Spleen (tissue), 11 donors: ENCODE results near the gene PLCB1. TPM values are rescaled to one million over a fixed set of nuclear protein-coding genes. Genes with fewer than 3 reads are reported as not detected.

Experiments
- DNase-seq: peaks from one replicate; pipeline ENCODE4 v3.0.0-alpha.2; 2020
- H3K27ac ChIP-seq, 8 donors: fragments of 200-600 bp; sonication (generic) in 7 of 8; 1 replicate in 4 of 8; 2 replicates in 4 of 8; pipeline versions ENCODE4 v1.5.0 to v1.8.0; 2016 to 2021; ENCODE audit warnings: inconsistent platforms in 4 of 8, mild to moderate bottlenecking in 4 of 8, moderate library complexity in 1 of 8
- H3K27me3 ChIP-seq, 7 donors: fragments of 200-600 bp; sonication (generic) in 6 of 7; replicated peaks in 1 of 7; 1 replicate in 4 of 7; 2 replicates in 3 of 7; pipeline versions ENCODE4 v1.5.0 to v1.8.0; 2016 to 2021; ENCODE audit warnings: inconsistent platforms in 3 of 7, mild to moderate bottlenecking in 1 of 7
- H3K36me3 ChIP-seq, 6 donors: fragments of 200-600 bp; sonication (generic) in 5 of 6; 1 replicate in 4 of 6; 2 replicates in 2 of 6; pipeline versions ENCODE4 v1.5.0 to v1.8.0; 2016 to 2021; ENCODE audit warnings: inconsistent platforms in 2 of 6
- H3K4me1 ChIP-seq, 6 donors: fragments of 200-600 bp; sonication (generic) in 5 of 6; 1 replicate in 3 of 6; 2 replicates in 3 of 6; pipeline versions ENCODE4 v1.5.0 to v1.8.0; 2016 to 2021; ENCODE audit warnings: inconsistent platforms in 3 of 6
- H3K4me3 ChIP-seq, 8 donors: fragments of 200-600 bp; sonication (generic) in 7 of 8; 1 replicate in 4 of 8; 2 replicates in 4 of 8; pipeline versions ENCODE4 v1.5.0 to v1.8.0; 2016 to 2021; ENCODE audit warnings: inconsistent platforms in 4 of 8, mild to moderate bottlenecking in 4 of 8, moderate library complexity in 2 of 8
- H3K9me3 ChIP-seq, 8 donors: fragments of 200-600 bp; sonication (generic) in 7 of 8; 1 replicate in 4 of 8; 2 replicates in 4 of 8; pipeline versions ENCODE4 v1.5.0 to v1.8.0; 2016 to 2021; ENCODE audit warnings: inconsistent platforms in 4 of 8
- CTCF ChIP-seq, 11 experiments: fragments of 200-600 bp in 7 of 11; fragments of 450-650 bp in 4 of 11; sonication (generic) in 4 of 11; IDR thresholded peaks in 8 of 11; conservative IDR thresholded peaks in 3 of 11; 1 replicate in 7 of 11; 2 replicates in 4 of 11; pipeline versions ENCODE4 v1.4.0 to v1.8.0; 2016 to 2021; ENCODE audit warnings: antibody characterized with exemption in 11 of 11, inconsistent platforms in 4 of 11, mild to moderate bottlenecking in 1 of 11
- POLR2A ChIP-seq, 3 donors: fragments of 450-650 bp; IDR thresholded peaks; one replicate each; pipeline ENCODE4 v1.5.1; 2017; ENCODE audit warnings: antibody characterized with exemption in 3 of 3, mild to moderate bottlenecking in 1 of 3
- POLR2AphosphoS5 ChIP-seq, 3 donors: sonication (generic); formaldehyde crosslinking; IDR thresholded peaks; one replicate each; pipeline ENCODE4 v1.5.1; 2017; ENCODE audit warnings: antibody characterized with exemption in 3 of 3
- WGBS, 5 donors: extraction: QIAGEN DNeasy Blood & Tissue Kit in 3 of 5; methylation state at CpG; one replicate each; pipeline versions ENCODE4 v1.1.5 to v1.1.7; 2013 to 2018; 5-methylcytosine and 5-hydroxymethylcytosine counted together
- intact Hi-C: fragments of 100-400 bp; cut with DNase I; formaldehyde crosslinking; loops from one replicate; pipeline ENCODE4 v1.15.0; 2023; ENCODE audit warnings: low total_unique reads
- polyA plus RNA-seq, 3 donors: library from polyadenylated mRNA; stranded (reverse); fragments of 200-250 nt; gene quantifications; one replicate each; pipeline ENCODE4 v1.2.1, GENCODE V29; 2013
- total RNA-seq, 7 donors: library from RNA; depleted of rRNA in 3 of 7; stranded (reverse); fragments of >200 nt in 3 of 7; fragmentation: NEBNext Ultra II Directional in 4 of 7; extraction: Animal tissue kit (Norgen Biotek cat#: 25700) in 4 of 7; gene quantifications; one replicate each; pipeline versions ENCODE4 v1.1.0 to v1.2.1, GENCODE V29; 2016 to 2021
- donor health status: healthy with polysubstance abuse.
- donor health status: DM: no; HTN: no; CAD: no; lungs with moderate emphysema.
- donor health status: DM: no; HTN: no; CAD: no.
- donor health status: Bipolar disorder and iron deficiency.
- donor health status: healthy.
- donor health status: DM: no; HTN: no; CAD: no.
- donor health status: DM: yes; HTN: yes; CAD: no.

PLCB1 gene
- total and polyA plus RNA-seq, 10 donors: 1.0 to 33.7 (median 16.2) TPM

GRCh38 chr20:8545212-8545611 lies 413.1 kb downstream of the PLCB1 start:
- no peaks in the 10 kb centered on the region for H3K36me3 ChIP-seq
- TF ChIP-seq CTCF (IDR thresholded peaks at IDR 0.05 in 8 of 11, conservative IDR thresholded peaks at IDR 0.05 in 3 of 11) (no peak), POLR2A (IDR thresholded peaks at IDR 0.05) (no peak), POLR2AphosphoS5 (IDR thresholded peaks at IDR 0.05) (no peak)
- intact Hi-C loops: no loop called here
- WGBS, 5 donors: 93 to 99% (median 96%) methylated on average over 3 of the region's 3 CpGs
- peaks cover 0 to 18% (median 10%) of the 10 kb centered on the region in 6 donors for H3K4me1 ChIP-seq
- no peaks in the 10 kb centered on the region for H3K9me3 ChIP-seq
- H3K27ac ChIP-seq: no peak overlapping the region
- no peak for DNase-seq
- H3K4me3 ChIP-seq: no peak overlapping the region
- H3K27me3 ChIP-seq: no peaks in the 10 kb centered on the region

- Histone ChIP-seq H3K4me3 (no peak overlapping the region), H3K4me1 (peaks cover 0 to 11% (median 6%) of the 10 kb centered on the region in 6 donors), H3K36me3 (no peaks in the 10 kb centered on the region), H3K27me3 (no peaks in the 10 kb centered on the region), H3K27ac (no peak overlapping the region), H3K9me3 (no peaks in the 10 kb centered on the region)
- WGBS, 5 donors: 68 to 86% (median 76%) methylated on average over 6 of the region's 6 CpGs
- DNase-seq: no peak
- intact Hi-C loops: no loop called here
- TF ChIP-seq CTCF (IDR thresholded peaks at IDR 0.05 in 8 of 11, conservative IDR thresholded peaks at IDR 0.05 in 3 of 11) (no peak), POLR2AphosphoS5 (IDR thresholded peaks at IDR 0.05) (no peak), POLR2A (IDR thresholded peaks at IDR 0.05) (no peak)
These were observed 415.1 kb downstream of the PLCB1 start for GRCh38 chr20:8547035-8547650.

DNA sequence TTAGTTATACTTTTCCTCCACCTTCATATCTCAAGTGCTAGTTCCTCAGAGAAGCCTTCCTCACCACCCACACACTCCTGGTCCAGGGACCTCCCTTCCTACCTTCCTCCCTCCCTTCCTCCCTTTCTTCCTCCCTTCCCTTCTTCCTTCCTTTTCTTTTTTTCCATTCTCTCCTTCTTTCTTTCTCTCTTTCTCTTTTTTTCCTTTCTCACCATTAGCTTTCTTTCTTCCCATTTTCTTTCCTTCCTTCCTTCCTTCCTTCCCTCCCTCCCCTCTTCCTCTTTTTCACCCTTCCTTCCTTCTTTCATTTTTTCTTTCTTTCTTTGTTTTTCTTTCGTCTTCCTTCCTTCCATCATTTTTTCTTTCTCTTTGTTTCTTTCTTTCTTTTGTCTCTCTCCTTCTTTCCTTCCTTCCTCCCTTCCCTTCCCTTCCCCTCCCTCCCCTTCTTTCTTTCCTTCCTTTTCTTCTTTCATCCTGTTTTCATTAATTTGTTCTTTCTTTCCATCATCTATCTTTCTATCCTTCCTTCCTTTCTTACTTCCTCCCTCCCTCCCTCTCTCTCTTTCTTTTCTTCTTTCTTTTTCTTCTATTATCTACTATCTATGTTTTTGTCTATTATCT lies 416.0 kb downstream of the PLCB1 start:
- no peaks in the 10 kb centered on the region for H3K36me3 ChIP-seq
- H3K4me3 ChIP-seq: no peak overlapping the region
- H3K27ac ChIP-seq: no peak overlapping the region
- H3K27me3 ChIP-seq: no peaks in the 10 kb centered on the region
- intact Hi-C loops: no loop called here
- H3K9me3 ChIP-seq: no peaks in the 10 kb centered on the region
- TF ChIP-seq POLR2AphosphoS5 (IDR thresholded peaks at IDR 0.05): no peak
- TF ChIP-seq POLR2A (IDR thresholded peaks at IDR 0.05): no peak
- TF ChIP-seq CTCF (IDR thresholded peaks at IDR 0.05 in 8 of 11, conservative IDR thresholded peaks at IDR 0.05 in 3 of 11): no peak
- no peak for DNase-seq
- 82 to 100% (median 93%) methylated on average over 1 of the region's 1 CpG for WGBS, 5 donors
- H3K4me1 ChIP-seq: peaks cover 0 to 2% (median under 1%) of the 10 kb centered on the region in 6 donors

- H3K4me1 ChIP-seq: no peaks in the 10 kb centered on the region
- TF ChIP-seq CTCF (IDR thresholded peaks at IDR 0.05 in 8 of 11, conservative IDR thresholded peaks at IDR 0.05 in 3 of 11) (no peak), POLR2AphosphoS5 (IDR thresholded peaks at IDR 0.05) (no peak), POLR2A (IDR thresholded peaks at IDR 0.05) (no peak)
- DNase-seq: no peak
- H3K27me3 ChIP-seq: no peaks in the 10 kb centered on the region
- H3K9me3 ChIP-seq: no peaks in the 10 kb centered on the region
- H3K4me3 ChIP-seq: no peak overlapping the region
- H3K27ac ChIP-seq: peak overlapping the region in 1 of 8 donors; percentile 21
- intact Hi-C loops: no loop called here
- H3K36me3 ChIP-seq: no peaks in the 10 kb centered on the region
- 92 to 100% (median 93%) methylated on average over 3 of the region's 3 CpGs for WGBS, 5 donors
These were observed 417.1 kb downstream of the PLCB1 start for GRCh38 chr20:8549192-8549591.
